ENCODE measurements around the gene USB1.

The USB1 gene

DNA sequence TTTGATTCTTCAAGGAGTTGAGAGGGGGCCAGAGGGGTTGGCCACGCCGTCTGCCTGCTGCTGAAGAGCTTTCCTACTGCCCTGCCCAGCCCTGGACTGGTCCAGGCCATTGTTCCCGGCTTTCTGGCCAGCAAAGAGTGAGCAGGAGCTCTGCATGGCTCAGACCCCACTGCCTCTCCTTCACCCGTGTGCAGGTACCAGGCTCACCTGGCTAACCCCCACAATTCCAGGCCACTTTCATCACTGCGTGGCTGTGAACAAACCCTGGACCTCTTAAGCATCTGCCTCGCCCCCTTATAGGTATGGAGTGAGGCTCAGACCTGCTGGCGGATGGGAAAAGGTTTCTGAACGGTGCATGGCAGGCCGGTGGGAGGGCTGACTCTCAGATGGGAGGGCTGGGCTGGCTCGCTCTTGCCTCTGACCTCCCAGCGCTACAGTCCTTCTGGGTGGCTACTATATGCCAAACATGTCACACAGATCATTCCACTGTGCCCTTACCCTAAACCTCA, 9.6 kb upstream of the USB1 start:
- TF ChIP-seq, protein P1, sequence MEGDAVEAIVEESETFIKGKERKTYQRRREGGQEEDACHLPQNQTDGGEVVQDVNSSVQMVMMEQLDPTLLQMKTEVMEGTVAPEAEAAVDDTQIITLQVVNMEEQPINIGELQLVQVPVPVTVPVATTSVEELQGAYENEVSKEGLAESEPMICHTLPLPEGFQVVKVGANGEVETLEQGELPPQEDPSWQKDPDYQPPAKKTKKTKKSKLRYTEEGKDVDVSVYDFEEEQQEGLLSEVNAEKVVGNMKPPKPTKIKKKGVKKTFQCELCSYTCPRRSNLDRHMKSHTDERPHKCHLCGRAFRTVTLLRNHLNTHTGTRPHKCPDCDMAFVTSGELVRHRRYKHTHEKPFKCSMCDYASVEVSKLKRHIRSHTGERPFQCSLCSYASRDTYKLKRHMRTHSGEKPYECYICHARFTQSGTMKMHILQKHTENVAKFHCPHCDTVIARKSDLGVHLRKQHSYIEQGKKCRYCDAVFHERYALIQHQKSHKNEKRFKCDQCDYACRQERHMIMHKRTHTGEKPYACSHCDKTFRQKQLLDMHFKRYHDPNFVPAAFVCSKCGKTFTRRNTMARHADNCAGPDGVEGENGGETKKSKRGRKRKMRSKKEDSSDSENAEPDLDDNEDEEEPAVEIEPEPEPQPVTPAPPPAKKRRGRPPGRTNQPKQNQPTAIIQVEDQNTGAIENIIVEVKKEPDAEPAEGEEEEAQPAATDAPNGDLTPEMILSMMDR (IDR thresholded peaks at IDR 0.05), result no peak

DNA sequence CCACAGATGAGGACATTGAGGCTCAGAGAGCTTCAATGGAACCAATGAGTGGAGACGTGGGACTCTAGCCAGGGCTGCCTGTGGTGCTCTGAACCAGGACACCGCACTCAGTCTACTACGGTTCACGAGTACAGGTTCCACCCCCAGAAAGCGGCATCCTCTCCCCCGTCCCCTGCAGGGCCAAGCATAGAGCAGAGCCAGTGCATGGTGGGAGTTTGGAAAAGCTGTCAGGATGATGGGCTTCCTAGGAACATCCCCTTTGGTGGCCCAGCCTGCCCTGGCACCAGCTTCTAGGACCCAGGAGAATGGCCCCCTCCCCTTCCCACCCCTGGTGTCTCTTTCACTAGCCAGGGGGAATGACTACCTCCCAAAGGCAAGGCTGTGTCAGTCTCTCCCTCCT, 9.1 kb upstream of the USB1 start:
- TF ChIP-seq, protein P1 (IDR thresholded peaks at IDR 0.05), result no peak

GRCh38 chr16:57993438-57993837, 7.8 kb upstream of the USB1 start:
- TF ChIP-seq, protein P1 (IDR thresholded peaks at IDR 0.05), result no peak

DNA sequence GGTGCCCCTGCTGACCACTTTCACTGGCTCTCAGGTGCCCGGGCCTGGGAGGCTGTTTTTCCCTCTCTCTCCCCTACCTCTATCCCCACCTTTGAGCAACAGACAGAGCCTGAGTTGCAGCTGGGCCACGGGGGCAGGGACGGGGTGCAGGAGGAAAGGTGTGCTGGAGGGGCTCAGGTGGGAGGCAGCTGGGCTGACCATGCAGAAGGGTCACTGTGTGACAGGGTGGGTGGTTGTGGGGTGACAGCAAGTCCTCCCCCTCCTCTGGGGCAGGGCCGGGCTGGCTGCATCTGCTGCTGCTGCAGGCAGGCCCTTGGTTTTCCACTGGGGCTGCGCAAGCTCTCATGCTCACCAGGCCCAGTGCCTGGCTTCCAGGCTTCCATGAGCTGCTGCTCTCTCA, 7.3 kb upstream of the USB1 start:
- TF ChIP-seq, protein P1 (IDR thresholded peaks at IDR 0.05), result no peak

GRCh38 chr16:57994361-57994760, 6.8 kb upstream of the USB1 start:
- TF ChIP-seq, protein P1 (IDR thresholded peaks at IDR 0.05), result no peak

DNA sequence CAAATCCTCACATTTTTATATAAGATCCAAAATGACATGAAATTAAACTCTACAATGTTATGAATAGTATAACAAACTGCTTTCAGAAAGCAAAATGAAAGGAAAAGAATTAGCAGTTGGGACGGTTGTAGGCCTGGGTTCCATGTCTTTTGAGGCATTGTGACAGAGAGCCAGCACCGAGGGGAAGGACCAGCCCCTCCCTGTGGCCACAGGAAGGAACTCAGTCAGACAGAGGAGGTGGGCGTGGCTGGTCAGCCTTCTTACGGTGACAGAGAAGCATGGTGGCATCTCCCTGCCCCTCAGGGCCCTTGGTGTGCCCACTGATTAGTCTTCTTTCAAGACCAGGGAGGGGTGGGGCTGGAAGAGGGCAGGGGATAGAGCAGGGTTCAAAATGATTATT, 6.4 kb upstream of the USB1 start:
- TF ChIP-seq, protein P1 (IDR thresholded peaks at IDR 0.05), result peak; percentile 33; the same call in 1 of the 2 replicates

- TF ChIP-seq, protein P1 (IDR thresholded peaks at IDR 0.05), result no peak
These were observed 5.3 kb upstream of the USB1 start for GRCh38 chr16:57995721-57996405.

Data from LNCAP (cell line).